Endodermal cell (in vitro differentiated cells): ENCODE measurements around the gene DSE. TPM values are rescaled to one million over a fixed set of nuclear protein-coding genes. Genes with fewer than 3 reads are reported as not detected.

ENCODE experiments used
- DNase-seq: peaks from one replicate; pipeline ENCODE4 v3.0.0-alpha.2; 2017
- H3K27ac ChIP-seq: 2 replicates; pipeline ENCODE4 v1.5.1; 2013; ENCODE audit warnings: mild to moderate bottlenecking, low read depth, low read length, moderate library complexity
- H3K27me3 ChIP-seq: 2 replicates; pipeline ENCODE4 v1.6.1; 2013; ENCODE audit warnings: mild to moderate bottlenecking, low read length, moderate library complexity; ENCODE audit not compliant: insufficient read depth, control insufficient read depth, poor library complexity, severe bottlenecking
- H3K36me3 ChIP-seq: 2 replicates; pipeline ENCODE4 v1.7.0; 2013; ENCODE audit warnings: mild to moderate bottlenecking, low read length, moderate library complexity; ENCODE audit not compliant: control insufficient read depth, insufficient read depth
- H3K4me1 ChIP-seq: one replicate; pipeline ENCODE4 v1.7.0; 2013; ENCODE audit warnings: low read length; ENCODE audit not compliant: control insufficient read depth, insufficient read depth
- H3K4me3 ChIP-seq: 2 replicates; pipeline ENCODE4 v1.5.1; 2013; ENCODE audit warnings: mild to moderate bottlenecking, low read length, moderate library complexity
- H3K9ac ChIP-seq: 2 replicates; pipeline ENCODE4 v1.6.1; 2013; ENCODE audit warnings: mild to moderate bottlenecking, low read length, moderate library complexity; ENCODE audit not compliant: poor library complexity, severe bottlenecking; ENCODE audit errors: extremely low read depth
- H3K9me3 ChIP-seq: 2 replicates; pipeline ENCODE4 v1.6.1; 2013; ENCODE audit warnings: mild to moderate bottlenecking, low read length, moderate library complexity; ENCODE audit not compliant: control insufficient read depth
- H3K27ac Mint-ChIP-seq: 2 replicates; pipeline ENCODE4 v1.8.0; 2020; ENCODE audit warnings: mixed read lengths
- H3K27me3 Mint-ChIP-seq: 2 replicates; pipeline ENCODE4 v1.8.0; 2021; ENCODE audit warnings: mild to moderate bottlenecking, mixed read lengths; ENCODE audit not compliant: insufficient read depth
- H3K36me3 Mint-ChIP-seq: 2 replicates; pipeline ENCODE4 v1.8.0; 2020; ENCODE audit warnings: low read depth, mixed read lengths
- H3K4me1 Mint-ChIP-seq: 2 replicates; pipeline ENCODE4 v1.8.0; 2020; ENCODE audit warnings: mixed read lengths
- H3K4me3 Mint-ChIP-seq: 2 replicates; pipeline ENCODE4 v1.8.0; 2020; ENCODE audit warnings: mild to moderate bottlenecking, moderate library complexity, mixed read lengths
- H3K9me3 Mint-ChIP-seq: 2 replicates; pipeline ENCODE4 v1.8.0; 2020; ENCODE audit warnings: mild to moderate bottlenecking, mixed read lengths
- CTCF ChIP-seq: fragments of 200-600 bp; sonication (generic); conservative IDR thresholded peaks from 2 replicates; pipeline ENCODE4 v1.5.0; 2021; ENCODE audit warnings: antibody characterized with exemption, mild to moderate bottlenecking
- WGBS, 2 experiments: methylation state at CpG; one replicate each; pipeline versions ENCODE4 v1.1.5 to v1.1.7; 2013; ENCODE audit warnings: missing lambda C conversion rate in 2 of 2, mixed read lengths in 1 of 2; ENCODE audit not compliant: insufficient coverage in 1 of 2, insufficient read length in 1 of 2; 5-methylcytosine and 5-hydroxymethylcytosine counted together
- total RNA-seq, 2 donors: library from RNA; stranded (reverse); fragmentation: NEBNext Ultra II Directional in 1 of 2; extraction: Animal tissue kit (Norgen Biotek cat#: 25700) in 1 of 2; gene quantifications; 2 replicates in 1 of 2; 3 replicates in 1 of 2; pipeline ENCODE4 v1.2.1, GENCODE V29; 2021

Gene DSE
- total RNA-seq, 2 donors from 2014 or later = 42.3 to 44.3 TPM

- Mint-ChIP-seq H3K4me1 (peaks cover 8% of the 10 kb centered on the region), H3K27ac (no peak overlapping the region), H3K9me3 (no peaks in the 10 kb centered on the region), H3K36me3 (no peaks in the 10 kb centered on the region), H3K27me3 (no peaks in the 10 kb centered on the region), H3K4me3 (no peak overlapping the region)
- Histone ChIP-seq H3K9me3 (no peaks in the 10 kb centered on the region), H3K9ac (no peak overlapping the region), H3K27me3 (no peaks in the 10 kb centered on the region), H3K4me3 (no peak overlapping the region), H3K36me3 (no peaks in the 10 kb centered on the region), H3K4me1 (no peaks in the 10 kb centered on the region), H3K27ac (no peak overlapping the region)
- DNase-seq = no peak
- TF ChIP-seq CTCF = no peak
- 94 to 96% methylated on average over 6 of the region's 6 CpGs for WGBS, 2 experiments
Observed at GRCh38 chr6:116366740-116367275, 3.9 kb upstream of the DSE start.

- Histone ChIP-seq H3K27me3 (no peaks in the 10 kb centered on the region), H3K36me3 (no peaks in the 10 kb centered on the region), H3K9ac (no peak overlapping the region), H3K4me1 (no peaks in the 10 kb centered on the region), H3K4me3 (no peak overlapping the region), H3K9me3 (no peaks in the 10 kb centered on the region), H3K27ac (no peak overlapping the region)
- DNase-seq = no peak
- Mint-ChIP-seq H3K27me3 (no peaks in the 10 kb centered on the region), H3K36me3 (no peaks in the 10 kb centered on the region), H3K4me1 (peaks cover 8% of the 10 kb centered on the region), H3K27ac (peak overlapping the region; percentile 91), H3K4me3 (peak overlapping the region; percentile 82), H3K9me3 (no peaks in the 10 kb centered on the region)
- no peak for TF ChIP-seq CTCF
- WGBS, 2 experiments = 83% methylated on average over 1 of the region's 1 CpG; no CpG with 5 or more reads in 1 of the 2 experiments
Observed at GRCh38 chr6:116369540-116369939, 1.2 kb upstream of the DSE start.

GRCh38 chr6:116369964-116370759 lies 585 bp upstream of the DSE start:
- no peaks in the 10 kb centered on the region for H3K27me3 Mint-ChIP-seq
- H3K4me3 Mint-ChIP-seq = peak overlapping the region; percentile 82
- peak overlapping the region; percentile 83 for H3K4me3 ChIP-seq
- no peaks in the 10 kb centered on the region for H3K27me3 ChIP-seq
- peaks cover 8% of the 10 kb centered on the region for H3K4me1 Mint-ChIP-seq
- no peaks in the 10 kb centered on the region for H3K9me3 Mint-ChIP-seq
- H3K4me1 ChIP-seq = no peaks in the 10 kb centered on the region
- no peak for DNase-seq
- H3K9ac ChIP-seq = peak overlapping the region; percentile 74
- H3K27ac Mint-ChIP-seq = peak overlapping the region; percentile 91
- WGBS, 2 experiments = 4 to 16% methylated on average over 12 to 29 of the region's 29 CpGs
- no peaks in the 10 kb centered on the region for H3K36me3 Mint-ChIP-seq
- no peaks in the 10 kb centered on the region for H3K9me3 ChIP-seq
- H3K36me3 ChIP-seq = no peaks in the 10 kb centered on the region
- H3K27ac ChIP-seq = no peak overlapping the region
- TF ChIP-seq CTCF = no peak
